Astrocyte (in vitro differentiated cells and primary cell): ENCODE data around the gene MPP3. TPM values are rescaled to one million over a fixed set of nuclear protein-coding genes. Genes with fewer than 3 reads are reported as not detected.

ENCODE experiments used
- DNase-seq: peaks from one replicate; pipeline ENCODE4 v3.0.0-alpha.2; 2010; ENCODE audit warnings: low read depth
- FAIRE-seq: peaks from 2 replicates; lab custom pipeline; 2011; peaks lifted over from hg19 to GRCh38; lab: Jason Lieb, UNC
- H2AFZ ChIP-seq: 2 replicates; pipeline ENCODE4 v1.6.0; 2012; ENCODE audit warnings: low read depth, low read length, inconsistent platforms
- H3K27ac ChIP-seq: 2 replicates; pipeline ENCODE4 v1.5.1; 2011; ENCODE audit warnings: low read depth, low read length, inconsistent platforms
- H3K27me3 ChIP-seq: 2 replicates; pipeline ENCODE4 v1.6.0; 2011; ENCODE audit warnings: low read length, inconsistent platforms; ENCODE audit not compliant: insufficient read depth
- H3K36me3 ChIP-seq: 2 replicates; pipeline ENCODE4 v1.5.1; 2011; ENCODE audit warnings: low read length, inconsistent platforms; ENCODE audit not compliant: insufficient read depth
- H3K4me1 ChIP-seq: 2 replicates; pipeline ENCODE4 v1.5.1; 2011; ENCODE audit warnings: low read length, inconsistent platforms; ENCODE audit not compliant: insufficient read depth
- H3K4me2 ChIP-seq: 2 replicates; pipeline ENCODE4 v1.6.0; 2012; ENCODE audit warnings: low read length, inconsistent platforms
- H3K4me3 ChIP-seq: 2 replicates; pipeline ENCODE4 v1.5.1; 2011; ENCODE audit warnings: low read depth, mild to moderate bottlenecking, low read length, inconsistent platforms; ENCODE audit not compliant: insufficient read depth
- H3K79me2 ChIP-seq: 2 replicates; pipeline ENCODE4 v1.6.0; 2012; ENCODE audit warnings: mild to moderate bottlenecking, low read length, inconsistent platforms; ENCODE audit not compliant: insufficient read depth
- H3K9ac ChIP-seq: 2 replicates; pipeline ENCODE4 v1.6.0; 2012; ENCODE audit warnings: mild to moderate bottlenecking, low read length, inconsistent platforms
- H3K9me3 ChIP-seq: 2 replicates; pipeline ENCODE4 v1.5.1; 2012; ENCODE audit warnings: low read depth, mild to moderate bottlenecking, low read length, inconsistent platforms; ENCODE audit not compliant: insufficient read depth
- H4K20me1 ChIP-seq: 2 replicates; pipeline ENCODE4 v1.6.0; 2012; ENCODE audit warnings: low read length, inconsistent platforms; ENCODE audit not compliant: insufficient read depth
- H3K27ac Mint-ChIP-seq: one replicate; pipeline ENCODE4 v1.8.0; 2021; ENCODE audit warnings: mild to moderate bottlenecking, mixed read lengths; ENCODE audit not compliant: unreplicated experiment
- H3K27me3 Mint-ChIP-seq: one replicate; pipeline ENCODE4 v1.8.0; 2021; ENCODE audit warnings: low read depth, mixed read lengths; ENCODE audit not compliant: unreplicated experiment
- H3K36me3 Mint-ChIP-seq: one replicate; pipeline ENCODE4 v1.8.0; 2021; ENCODE audit warnings: low read depth, mixed read lengths; ENCODE audit not compliant: unreplicated experiment
- H3K4me1 Mint-ChIP-seq: one replicate; pipeline ENCODE4 v1.8.0; 2021; ENCODE audit warnings: low read depth, mixed read lengths; ENCODE audit not compliant: unreplicated experiment
- H3K4me3 Mint-ChIP-seq: one replicate; pipeline ENCODE4 v1.8.0; 2021; ENCODE audit warnings: mild to moderate bottlenecking, moderate library complexity, mixed read lengths; ENCODE audit not compliant: unreplicated experiment
- H3K9me3 Mint-ChIP-seq: one replicate; pipeline ENCODE4 v1.8.0; 2021; ENCODE audit warnings: mild to moderate bottlenecking, mixed read lengths; ENCODE audit not compliant: unreplicated experiment
- EZH2 ChIP-seq: IDR thresholded peaks from 2 replicates; pipeline ENCODE4 v1.6.1; 2012; ENCODE audit warnings: mild to moderate bottlenecking, low read length, inconsistent platforms; ENCODE audit not compliant: insufficient read depth
- total RNA-seq: library from RNA; stranded (reverse); gene quantifications from 2 replicates; pipeline ENCODE4 v1.2.1, GENCODE V29; 2021
- TF ChIP-seq, protein P1 (sequence below): IDR thresholded peaks from 2 replicates; pipeline ENCODE4 v1.5.1; 2011; ENCODE audit warnings: low read depth, mild to moderate bottlenecking, inconsistent platforms, low read length, moderate library complexity; ENCODE audit not compliant: insufficient read depth

The MPP3 gene
- total RNA-seq, 1 donor from 2014 or later, result 6.5 TPM

DNA sequence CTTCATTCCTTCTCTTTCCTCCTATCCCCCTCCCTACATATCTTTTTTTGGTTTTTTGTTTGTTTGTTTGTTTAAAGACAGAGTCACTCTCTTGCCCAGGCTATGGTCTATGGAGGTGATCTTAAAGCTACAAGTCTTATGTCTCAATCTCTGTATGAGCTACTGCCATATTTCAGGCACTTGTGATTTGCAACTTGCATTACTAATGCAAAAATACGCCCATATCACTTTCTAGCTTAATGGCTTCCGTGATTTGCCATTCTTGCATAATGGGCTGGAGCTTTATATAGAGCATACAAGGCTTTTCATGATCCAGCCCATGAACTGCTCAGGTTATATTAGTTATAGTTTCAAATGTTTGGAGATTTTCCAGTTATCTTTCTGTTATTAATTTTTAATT lies 45.2 kb downstream of the MPP3 start:
- H3K9ac ChIP-seq, result no peak overlapping the region
- Mint-ChIP-seq H3K4me1 (peaks cover 21% of the 10 kb centered on the region), H3K27ac (no peak overlapping the region), H3K36me3 (no peaks in the 10 kb centered on the region), H3K27me3 (no peaks in the 10 kb centered on the region), H3K9me3 (peaks cover 9% of the 10 kb centered on the region), H3K4me3 (no peak overlapping the region)
- DNase-seq (no peak), FAIRE-seq (no peak)
- H2AFZ ChIP-seq, result no peak overlapping the region
- no peaks in the 10 kb centered on the region for H4K20me1 ChIP-seq
- no peaks in the 10 kb centered on the region for H3K79me2 ChIP-seq
- no peak overlapping the region for H3K4me2 ChIP-seq
- no peaks in the 10 kb centered on the region for H3K36me3 ChIP-seq
- peaks cover 23% of the 10 kb centered on the region for H3K4me1 ChIP-seq
- H3K4me3 ChIP-seq, result no peak overlapping the region
- no peak overlapping the region for H3K27ac ChIP-seq
- no peaks in the 10 kb centered on the region for H3K9me3 ChIP-seq
- peaks cover 3% of the 10 kb centered on the region for H3K27me3 ChIP-seq
- no peak for TF ChIP-seq EZH2

DNA sequence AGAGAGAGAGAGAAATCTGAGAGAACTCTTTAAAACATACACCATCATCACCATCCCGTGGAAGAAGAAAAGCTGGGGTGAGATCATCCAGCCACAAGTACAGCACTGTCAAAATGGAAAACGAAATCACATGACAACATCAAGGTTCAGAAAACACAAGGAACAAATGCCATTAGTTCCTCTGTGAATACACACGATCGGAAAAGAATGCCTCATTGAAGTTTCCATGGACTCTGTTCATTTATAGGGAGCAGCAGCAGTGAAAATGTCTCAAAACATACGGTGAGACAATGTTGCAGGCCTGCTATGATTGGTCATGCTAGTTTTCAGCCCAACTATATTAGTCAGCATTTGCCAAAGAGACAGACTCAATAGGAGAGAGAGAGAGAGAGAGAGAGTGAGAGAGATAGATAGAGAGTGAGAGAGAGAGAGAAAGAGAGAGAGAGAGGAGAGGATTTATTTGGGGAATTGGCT lies 48.3 kb downstream of the MPP3 start:
- peak overlapping the region; percentile 34 for H3K27ac ChIP-seq
- H4K20me1 ChIP-seq, result no peaks in the 10 kb centered on the region
- peak; percentile 84 for DNase-seq
- peak overlapping the region; percentile 69 for H3K4me2 ChIP-seq
- H3K36me3 ChIP-seq, result no peaks in the 10 kb centered on the region
- FAIRE-seq, result no peak
- H3K4me1 ChIP-seq, result peaks cover 23% of the 10 kb centered on the region
- peak overlapping the region; percentile 32 for H3K9ac ChIP-seq
- Mint-ChIP-seq H3K4me1 (peaks cover 21% of the 10 kb centered on the region), H3K36me3 (peaks cover 2% of the 10 kb centered on the region), H3K4me3 (no peak overlapping the region), H3K27me3 (peaks cover 2% of the 10 kb centered on the region), H3K9me3 (no peaks in the 10 kb centered on the region), H3K27ac (peak overlapping the region; percentile 50)
- H3K79me2 ChIP-seq, result no peaks in the 10 kb centered on the region
- no peak overlapping the region for H3K4me3 ChIP-seq
- TF ChIP-seq EZH2, result no peak
- TF ChIP-seq, protein P1, sequence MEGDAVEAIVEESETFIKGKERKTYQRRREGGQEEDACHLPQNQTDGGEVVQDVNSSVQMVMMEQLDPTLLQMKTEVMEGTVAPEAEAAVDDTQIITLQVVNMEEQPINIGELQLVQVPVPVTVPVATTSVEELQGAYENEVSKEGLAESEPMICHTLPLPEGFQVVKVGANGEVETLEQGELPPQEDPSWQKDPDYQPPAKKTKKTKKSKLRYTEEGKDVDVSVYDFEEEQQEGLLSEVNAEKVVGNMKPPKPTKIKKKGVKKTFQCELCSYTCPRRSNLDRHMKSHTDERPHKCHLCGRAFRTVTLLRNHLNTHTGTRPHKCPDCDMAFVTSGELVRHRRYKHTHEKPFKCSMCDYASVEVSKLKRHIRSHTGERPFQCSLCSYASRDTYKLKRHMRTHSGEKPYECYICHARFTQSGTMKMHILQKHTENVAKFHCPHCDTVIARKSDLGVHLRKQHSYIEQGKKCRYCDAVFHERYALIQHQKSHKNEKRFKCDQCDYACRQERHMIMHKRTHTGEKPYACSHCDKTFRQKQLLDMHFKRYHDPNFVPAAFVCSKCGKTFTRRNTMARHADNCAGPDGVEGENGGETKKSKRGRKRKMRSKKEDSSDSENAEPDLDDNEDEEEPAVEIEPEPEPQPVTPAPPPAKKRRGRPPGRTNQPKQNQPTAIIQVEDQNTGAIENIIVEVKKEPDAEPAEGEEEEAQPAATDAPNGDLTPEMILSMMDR, result no peak
- H3K9me3 ChIP-seq, result no peaks in the 10 kb centered on the region
- H2AFZ ChIP-seq, result peak overlapping the region; percentile 44
- no peaks in the 10 kb centered on the region for H3K27me3 ChIP-seq

DNA sequence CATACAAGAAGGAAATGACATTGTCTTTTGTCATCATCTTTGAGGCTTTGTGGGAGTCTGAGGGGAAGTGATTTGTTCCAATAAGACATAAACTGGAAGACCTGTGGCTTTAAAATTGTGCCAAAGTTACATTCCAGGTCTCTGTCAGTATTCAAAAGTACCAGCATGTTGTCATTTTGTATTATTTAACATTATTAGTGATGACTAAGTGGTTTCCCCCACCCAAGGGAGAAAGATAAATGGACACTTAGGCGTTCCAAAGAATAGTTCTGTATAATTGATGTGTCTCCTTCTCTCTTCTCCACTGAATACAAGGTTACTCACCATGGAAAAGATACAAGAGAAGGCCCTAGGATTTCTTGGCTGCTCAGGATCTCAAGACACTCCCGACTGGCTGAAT lies 48.9 kb downstream of the MPP3 start:
- FAIRE-seq, result peak; percentile 73
- H3K79me2 ChIP-seq, result no peaks in the 10 kb centered on the region
- no peaks in the 10 kb centered on the region for H3K27me3 ChIP-seq
- H3K9me3 Mint-ChIP-seq, result no peaks in the 10 kb centered on the region
- no peak for TF ChIP-seq EZH2
- TF ChIP-seq, protein P1, result no peak
- H3K9ac ChIP-seq, result peak overlapping the region; percentile 32
- peaks cover 2% of the 10 kb centered on the region for H3K36me3 Mint-ChIP-seq
- H3K4me3 Mint-ChIP-seq, result no peak overlapping the region
- H3K27ac Mint-ChIP-seq, result peak overlapping the region; percentile 81
- DNase-seq, result peak; percentile 84
- peaks cover 2% of the 10 kb centered on the region for H3K27me3 Mint-ChIP-seq
- H3K4me1 ChIP-seq, result peaks cover 26% of the 10 kb centered on the region
- H3K27ac ChIP-seq, result peak overlapping the region; percentile 34
- peak overlapping the region; percentile 69 for H3K4me2 ChIP-seq
- no peaks in the 10 kb centered on the region for H4K20me1 ChIP-seq
- no peak overlapping the region for H3K4me3 ChIP-seq
- H3K36me3 ChIP-seq, result no peaks in the 10 kb centered on the region
- H2AFZ ChIP-seq, result no peak overlapping the region
- no peaks in the 10 kb centered on the region for H3K9me3 ChIP-seq
- peaks cover 21% of the 10 kb centered on the region for H3K4me1 Mint-ChIP-seq
